ENCODE results near the gene MCEMP1.
"Not testable (repeated sequence)": the region's sequence is repeated elsewhere in the genome, so short reads cannot be mapped to it uniquely, and the experiment has no call there.

MCEMP1 gene

GRCh38 chr19:7643629-7644549, 33.0 kb upstream of the MCEMP1 start:
- not testable (repeated sequence) for DNase-seq (ENCODE audit: extremely low read depth in 1 of 2, low read depth in 1 of 2)

- DNase-seq (ENCODE audit: extremely low read depth in 1 of 2, low read depth in 1 of 2) = no peak
Measured at GRCh38 chr19:7644550-7644877, 32.4 kb upstream of the MCEMP1 start.

- DNase-seq (ENCODE audit: extremely low read depth in 1 of 2, low read depth in 1 of 2) = no peak
Measured at GRCh38 chr19:7645163-7645562, 31.7 kb upstream of the MCEMP1 start.

GRCh38 chr19:7645656-7646425, 31.0 kb upstream of the MCEMP1 start:
- no peak for DNase-seq (ENCODE audit: extremely low read depth in 1 of 2, low read depth in 1 of 2)

GRCh38 chr19:7646426-7646700, 30.5 kb upstream of the MCEMP1 start:
- no peak for DNase-seq (ENCODE audit: extremely low read depth in 1 of 2, low read depth in 1 of 2)

- no peak for DNase-seq (ENCODE audit: extremely low read depth in 1 of 2, low read depth in 1 of 2)
Measured at GRCh38 chr19:7647156-7647555, 29.7 kb upstream of the MCEMP1 start.

GRCh38 chr19:7648265-7649014, 28.4 kb upstream of the MCEMP1 start:
- no peak for DNase-seq (ENCODE audit: extremely low read depth in 1 of 2, low read depth in 1 of 2)

- DNase-seq (ENCODE audit: extremely low read depth in 1 of 2, low read depth in 1 of 2) = no peak
Measured at GRCh38 chr19:7650148-7650547, 26.7 kb upstream of the MCEMP1 start.

- DNase-seq (ENCODE audit: extremely low read depth in 1 of 2, low read depth in 1 of 2) = peak in 1 of 2 donors; percentile 53
Measured at GRCh38 chr19:7652061-7652641, 24.7 kb upstream of the MCEMP1 start.

GRCh38 chr19:7654401-7654800, 22.5 kb upstream of the MCEMP1 start:
- DNase-seq (ENCODE audit: extremely low read depth in 1 of 2, low read depth in 1 of 2) = no peak

- no peak for DNase-seq (ENCODE audit: extremely low read depth in 1 of 2, low read depth in 1 of 2)
Measured at GRCh38 chr19:7655581-7655980, 21.3 kb upstream of the MCEMP1 start.

- DNase-seq (ENCODE audit: extremely low read depth in 1 of 2, low read depth in 1 of 2) = peak in 1 of 2 donors; percentile 51
Measured at GRCh38 chr19:7657131-7657751, 19.6 kb upstream of the MCEMP1 start.

- peak in 1 of 2 donors; percentile 35 for DNase-seq (ENCODE audit: extremely low read depth in 1 of 2, low read depth in 1 of 2)
Measured at GRCh38 chr19:7658219-7658686, 18.6 kb upstream of the MCEMP1 start.

GRCh38 chr19:7661744-7662538, 14.9 kb upstream of the MCEMP1 start:
- DNase-seq (ENCODE audit: extremely low read depth in 1 of 2, low read depth in 1 of 2) = no peak

- DNase-seq (ENCODE audit: extremely low read depth in 1 of 2, low read depth in 1 of 2) = no peak
Measured at GRCh38 chr19:7662657-7663056, 14.2 kb upstream of the MCEMP1 start.

- no peak for DNase-seq (ENCODE audit: extremely low read depth in 1 of 2, low read depth in 1 of 2)
Measured at GRCh38 chr19:7663706-7664105, 13.2 kb upstream of the MCEMP1 start.

- DNase-seq (ENCODE audit: extremely low read depth in 1 of 2, low read depth in 1 of 2) = no peak
Measured at GRCh38 chr19:7665076-7665475, 11.8 kb upstream of the MCEMP1 start.

- no peak for DNase-seq (ENCODE audit: extremely low read depth in 1 of 2, low read depth in 1 of 2)
Measured at GRCh38 chr19:7668842-7669241, 8.0 kb upstream of the MCEMP1 start, which contains the start of gene RETN. Gene RETN (plus strand): TSS chr19:7669049. CDS start chr19:7669327, 278 bp downstream.

GRCh38 chr19:7669641-7670040, 7.2 kb upstream of the MCEMP1 start:
- no peak for DNase-seq (ENCODE audit: extremely low read depth in 1 of 2, low read depth in 1 of 2)

All from stimulated activated CD8-positive, alpha-beta memory T cell treated with anti-CD3 and anti-CD28 coated beads, Interleukin-7, amount 100 ng/mL, for 48 hours (primary cell).